H1 (cell line): Measurements from ENCODE around the gene TUBA4B. TPM values are rescaled to one million over a fixed set of nuclear protein-coding genes. Genes with fewer than 3 reads are reported as not detected.

Source experiments
- CTCF ChIA-PET: fragments of 300-600 bp; sonication (Branson Sonifier 250); formaldehyde crosslinking; loops from one replicate; lab custom pipeline; 2021; ENCODE audit not compliant: partially characterized antibody; lab: Charles Lee
- POLR2A ChIA-PET: fragments of 300-600 bp; sonication (Branson Sonifier 250); formaldehyde crosslinking; loops from one replicate; lab custom pipeline; 2021; ENCODE audit warnings: inconsistent platforms; ENCODE audit not compliant: partially characterized antibody; lab: Charles Lee
- DNase-seq, 2 experiments: peaks; one replicate each; pipeline versions ENCODE4 v3.0.0 to v3.0.0-alpha.2; 2010 to 2022; ENCODE audit warnings: low spot score in 2 of 2, low read depth in 1 of 2, mixed read lengths in 1 of 2
- FAIRE-seq: peaks from 2 replicates; lab custom pipeline; 2011; peaks lifted over from hg19 to GRCh38; lab: Jason Lieb, UNC
- H2AFZ ChIP-seq: 2 replicates; pipeline ENCODE4 v1.8.1; 2012; ENCODE audit warnings: low read length, inconsistent platforms
- H2AK5ac ChIP-seq: 2 replicates; pipeline ENCODE4 v1.6.1; 2013; ENCODE audit warnings: low read depth, low read length
- H2BK120ac ChIP-seq: replicated peaks from 2 replicates; pipeline ENCODE3; 2013; ENCODE audit warnings: low read depth, low read length, inconsistent platforms
- H2BK12ac ChIP-seq: 2 replicates; pipeline ENCODE4 v1.6.1; 2013; ENCODE audit warnings: low read depth, low read length
- H2BK15ac ChIP-seq: 2 replicates; pipeline ENCODE4 v1.6.1; 2013; ENCODE audit warnings: low read length
- H2BK20ac ChIP-seq: 2 replicates; pipeline ENCODE4 v1.6.1; 2013; ENCODE audit warnings: low read length
- H2BK5ac ChIP-seq: 2 replicates; pipeline ENCODE4 v1.6.1; 2013; ENCODE audit warnings: low read depth, low read length
- H3K14ac ChIP-seq: 2 replicates; pipeline ENCODE4 v1.6.1; 2013; ENCODE audit warnings: inconsistent platforms; ENCODE audit not compliant: insufficient read length
- H3K18ac ChIP-seq: 2 replicates; pipeline ENCODE4 v1.6.1; 2013; ENCODE audit warnings: low read length; ENCODE audit errors: extremely low read depth
- H3K23ac ChIP-seq: 2 replicates; pipeline ENCODE4 v1.6.1; 2013; ENCODE audit warnings: inconsistent platforms; ENCODE audit not compliant: insufficient read length
- H3K23me2 ChIP-seq: 2 replicates; pipeline ENCODE4 v1.6.1; 2013; ENCODE audit warnings: low read depth, low read length
- H3K27ac ChIP-seq: 2 replicates; pipeline ENCODE4 v1.6.1; 2011; ENCODE audit warnings: low read depth, low read length, inconsistent platforms
- H3K27me3 ChIP-seq, 4 experiments: replicated peaks in 1 of 4; 1 replicate in 1 of 4; 2 replicates in 3 of 4; pipeline versions ENCODE4 v1.6.1 to v1.8.1; 2011 to 2013; ENCODE audit warnings: low read length in 3 of 4, mild to moderate bottlenecking in 3 of 4, inconsistent platforms in 2 of 4, mixed read lengths in 2 of 4, moderate library complexity in 1 of 4; ENCODE audit not compliant: control insufficient read depth in 3 of 4, insufficient read depth in 3 of 4; ENCODE audit errors: extremely low read depth in 1 of 4
- H3K36me3 ChIP-seq, 4 experiments: 2 replicates each; pipeline versions ENCODE4 v1.6.1 to v1.8.1; 2011 to 2013; ENCODE audit warnings: mild to moderate bottlenecking in 4 of 4, low read length in 3 of 4, moderate library complexity in 2 of 4, control low read depth in 1 of 4, inconsistent platforms in 1 of 4; ENCODE audit not compliant: insufficient read depth in 4 of 4, control insufficient read depth in 2 of 4
- H3K4ac ChIP-seq: replicated peaks from 2 replicates; pipeline ENCODE3; 2013; ENCODE audit warnings: low read length, low read depth, mixed read lengths, inconsistent platforms; ENCODE audit not compliant: insufficient read length
- H3K4me1 ChIP-seq, 4 experiments: replicated peaks in 1 of 4; 1 replicate in 1 of 4; 2 replicates in 3 of 4; pipeline versions ENCODE4 v1.6.1 to v1.8.1; 2011 to 2013; ENCODE audit warnings: low read length in 3 of 4, inconsistent platforms in 2 of 4, mixed read lengths in 1 of 4; ENCODE audit not compliant: insufficient read depth in 4 of 4, control insufficient read depth in 3 of 4
- H3K4me2 ChIP-seq, 2 experiments: 2 replicates each; pipeline versions ENCODE4 v1.6.1 to v1.8.1; 2011 to 2013; ENCODE audit warnings: low read depth in 2 of 2, low read length in 2 of 2, control low read depth in 1 of 2, inconsistent platforms in 1 of 2, mild to moderate bottlenecking in 1 of 2; ENCODE audit not compliant: insufficient read depth in 1 of 2
- H3K4me3 ChIP-seq, 4 experiments: fragments of 200-600, 300-600 bp in 1 of 4; sonication (generic), shearing (Covaris generic), sonication (Bioruptor Twin) in 1 of 4; 2 replicates each; pipeline versions ENCODE4 v1.5.1 to v1.8.1; 2011 to 2016; ENCODE audit warnings: low read length in 4 of 4, low read depth in 3 of 4, control low read depth in 2 of 4, inconsistent platforms in 2 of 4, mild to moderate bottlenecking in 2 of 4, mixed read lengths in 1 of 4, moderate library complexity in 1 of 4; ENCODE audit not compliant: insufficient read depth in 2 of 4; ENCODE audit errors: extremely low read depth in 1 of 4
- H3K56ac ChIP-seq: replicated peaks from 2 replicates; pipeline ENCODE3; 2013; ENCODE audit warnings: low read depth, mild to moderate bottlenecking, mixed read lengths, low read length, inconsistent platforms; ENCODE audit not compliant: insufficient read length
- H3K79me1 ChIP-seq: 2 replicates; pipeline ENCODE4 v1.6.1; 2013; ENCODE audit warnings: low read depth, low read length, control low read depth
- H3K79me2 ChIP-seq, 2 experiments: 2 replicates each; pipeline versions ENCODE4 v1.6.1 to v1.8.1; 2012 to 2013; ENCODE audit warnings: low read length in 2 of 2, mild to moderate bottlenecking in 2 of 2, inconsistent platforms in 1 of 2; ENCODE audit not compliant: insufficient read depth in 2 of 2, control insufficient read depth in 1 of 2
- H3K9ac ChIP-seq, 4 experiments: replicated peaks in 1 of 4; 1 replicate in 1 of 4; 2 replicates in 3 of 4; pipeline versions ENCODE4 v1.6.1 to v1.8.1; 2011 to 2013; ENCODE audit warnings: low read depth in 3 of 4, low read length in 3 of 4, control low read depth in 2 of 4, mild to moderate bottlenecking in 2 of 4, moderate library complexity in 2 of 4, inconsistent platforms in 1 of 4; ENCODE audit errors: extremely low read depth in 1 of 4
- H3K9me3 ChIP-seq, 2 experiments: 2 replicates each; pipeline versions ENCODE4 v1.6.1 to v1.8.1; 2012 to 2013; ENCODE audit warnings: mild to moderate bottlenecking in 2 of 2, moderate library complexity in 2 of 2, control low read depth in 1 of 2, inconsistent platforms in 1 of 2, low read depth in 1 of 2, low read length in 1 of 2, mixed read lengths in 1 of 2; ENCODE audit not compliant: insufficient read depth in 2 of 2
- H4K20me1 ChIP-seq, 2 experiments: replicated peaks in 1 of 2; 2 replicates each; pipeline versions ENCODE3 to v1.8.1; 2011 to 2013; ENCODE audit warnings: inconsistent platforms in 2 of 2, low read length in 2 of 2, mild to moderate bottlenecking in 1 of 2; ENCODE audit not compliant: insufficient read depth in 2 of 2, control insufficient read depth in 1 of 2
- H4K5ac ChIP-seq: 2 replicates; pipeline ENCODE4 v1.6.1; 2013; ENCODE audit warnings: low read length, low read depth, mixed read lengths, inconsistent platforms; ENCODE audit not compliant: insufficient read length
- H4K8ac ChIP-seq: 2 replicates; pipeline ENCODE4 v1.8.0; 2013; ENCODE audit warnings: mild to moderate bottlenecking, moderate library complexity, low read length, inconsistent platforms; ENCODE audit not compliant: insufficient read depth; ENCODE audit errors: extremely low read depth
- H4K91ac ChIP-seq: replicated peaks from 2 replicates; pipeline ENCODE3; 2013; ENCODE audit warnings: low read length, mixed read lengths, inconsistent platforms; ENCODE audit not compliant: insufficient read length
- CTCF ChIP-seq, 3 experiments: IDR thresholded peaks; 1 replicate in 2 of 3; 2 replicates in 1 of 3; pipeline versions ENCODE4 v1.5.1 to v1.6.1; 2011; ENCODE audit warnings: low read length in 3 of 3, mild to moderate bottlenecking in 3 of 3, inconsistent platforms in 2 of 3, low read depth in 1 of 3, moderate library complexity in 1 of 3; ENCODE audit not compliant: insufficient read depth in 1 of 3; ENCODE audit errors: control extremely low read depth in 1 of 3
- KDM4A ChIP-seq: IDR thresholded peaks from one replicate; pipeline ENCODE4 v1.7.1; 2012; ENCODE audit warnings: low read depth, mild to moderate bottlenecking, moderate library complexity, low read length, inconsistent platforms; ENCODE audit not compliant: severe bottlenecking
- MAX ChIP-seq: IDR thresholded peaks from 2 replicates; pipeline ENCODE4 v1.6.1; 2012; ENCODE audit warnings: inconsistent platforms
- POU5F1 ChIP-seq: IDR thresholded peaks from 2 replicates; pipeline ENCODE4 v1.6.1; 2011; ENCODE audit warnings: low read depth, mild to moderate bottlenecking, low read length, moderate library complexity
- RAD21 ChIP-seq, 2 experiments: IDR thresholded peaks in 1 of 2; conservative IDR thresholded peaks in 1 of 2; 2 replicates each; pipeline ENCODE4 v1.6.1; 2011; ENCODE audit warnings: low read depth in 2 of 2, low read length in 2 of 2, improper control_type of control experiment in 1 of 2, inconsistent platforms in 1 of 2, mild to moderate bottlenecking in 1 of 2, moderate library complexity in 1 of 2
- TAF7 ChIP-seq: optimal IDR thresholded peaks from 2 replicates; pipeline ENCODE3; 2011; ENCODE audit warnings: low read depth, mild to moderate bottlenecking, inconsistent platforms, low read length, moderate library complexity, borderline replicate concordance
- YY1 ChIP-seq: IDR thresholded peaks from 2 replicates; pipeline ENCODE4 v1.6.1; 2011; ENCODE audit warnings: low read depth, mild to moderate bottlenecking, low read length
- WGBS, 2 experiments: shearing (Covaris generic) in 1 of 2; methylation state at CpG; one replicate each; pipeline versions ENCODE4 v1.1.6 to v1.1.7; 2013 to 2015; ENCODE audit warnings: low lambda C conversion rate in 2 of 2, mixed read lengths in 2 of 2, inconsistent platforms in 1 of 2, low coverage in 1 of 2, missing lambda C conversion rate in 1 of 2; ENCODE audit not compliant: insufficient replicate concordance in 2 of 2, insufficient coverage in 1 of 2, insufficient read length in 1 of 2; ENCODE audit errors: extremely low coverage in 1 of 2, missing lambda C conversion rate in 1 of 2; 5-methylcytosine and 5-hydroxymethylcytosine counted together
- polyA plus RNA-seq, 7 experiments: library from polyadenylated mRNA; depleted of rRNA in 3 of 7; stranded (reverse) in 5 of 7; unstranded in 2 of 7; fragments of >200 nt in 5 of 7; fragments of 200-250 nt in 2 of 7; gene quantifications; 1 replicate in 5 of 7; 2 replicates in 1 of 7; 4 replicates in 1 of 7; pipeline versions ENCODE4 v1.2.1 to v1.2.3, GENCODE V29; 2011 to 2013; ENCODE audit warnings: missing spikeins in 2 of 7, mixed read lengths in 2 of 7
- total RNA-seq: library from RNA; stranded (reverse); fragmentation: NEBNext Ultra II Directional; extraction: Animal tissue kit (Norgen Biotek cat#: 25700); gene quantifications from 2 replicates; pipeline ENCODE4 v1.2.1, GENCODE V29; 2021

TUBA4B gene
- total and polyA plus RNA-seq, 2 of the 8 experiments (the other 6 are each of a cell fraction or from before 2014, with no cell fraction given), result 0.08 to 0.24 TPM

- FAIRE-seq (peak; percentile 75), DNase-seq (peak in 1 of 2 experiments; percentile 99)
- Histone ChIP-seq H3K36me3 (no peaks in the 10 kb centered on the region), H4K20me1 (no peaks in the 10 kb centered on the region), H2BK15ac (peak overlapping the region; percentile 5; the same call in 1 of the 2 replicates), H3K27ac (no peak overlapping the region), H2AFZ (peak overlapping the region; percentile 100), H2BK5ac (no peak overlapping the region), H2AK5ac (no peak overlapping the region), H4K91ac (no peak overlapping the region), H3K79me2 (no peaks in the 10 kb centered on the region), H3K14ac (no peak overlapping the region), H2BK20ac (peak overlapping the region; percentile 6; the same call in 1 of the 2 replicates), H2BK120ac (no peak overlapping the region), H3K23ac (no peak overlapping the region), H2BK12ac (no peak overlapping the region), H3K79me1 (no peaks in the 10 kb centered on the region; the same call in 1 of the 2 replicates), H3K18ac (peak overlapping the region; percentile 26; the same call in 1 of the 2 replicates), H4K8ac (peak overlapping the region; percentile 4; the same call in 1 of the 2 replicates), H3K4me2 (peak overlapping the region in 1 of 2 experiments; percentile 56; a peak in 3 of 4 replicates), H3K4me1 (peaks cover 0 to 8% (median 3%) of the 10 kb centered on the region in 4 experiments; a peak in 4 of 7 replicates), H3K9me3 (no peaks in the 10 kb centered on the region), H3K4ac (no peak overlapping the region), H3K4me3 (peak overlapping the region in 3 of 4 experiments; percentile 3 to 36 (median 7); a peak in 4 of 8 replicates), H3K23me2 (peaks cover 4% of the 10 kb centered on the region; the same call in 1 of the 2 replicates), H3K56ac (no peak overlapping the region), H3K9ac (no peak overlapping the region), H3K27me3 (peaks cover 0 to 31% (median 17%) of the 10 kb centered on the region in 4 experiments; a peak in 6 of 7 replicates), H4K5ac (no peak overlapping the region)
- ChIA-PET CTCF (interaction anchor here (0.6 to 13.4 kb wide), 45 partner anchors 7 to 319 kb away, joined by 3 to 118 read pairs (median 4); partner anchors contain the start of genes DNAJB2, GLB1L, PTPRN and SLC23A3), POLR2A (interaction anchor here (1.0 to 3.7 kb wide), 4 partner anchors 11 to 80 kb away, joined by 3 to 19 read pairs (median 5); partner anchors contain the start of genes ABCB6, GLB1L and STK16)
- TF ChIP-seq RAD21 (IDR thresholded peaks at IDR 0.05 in 1 of 2, conservative IDR thresholded peaks at IDR 0.05 in 1 of 2; ENCODE audit: low read depth in 2 of 2, low read length in 2 of 2), result peak; percentile 72 to 77
- no peak for TF ChIP-seq YY1
- peak; percentile 15 for TF ChIP-seq TAF7
- TF ChIP-seq KDM4A, result peak; percentile 15
- peak in 2 of 3 experiments; percentile 90 to 97; a peak in 3 of 4 replicates for TF ChIP-seq CTCF (IDR thresholded peaks at IDR 0.05; ENCODE audit: control extremely low read depth in 1 of 3, insufficient read depth in 1 of 3, low read depth in 1 of 3, low read length in 3 of 3)
- TF ChIP-seq POU5F1, result no peak
- peak; percentile 54 for TF ChIP-seq MAX
- WGBS, 2 experiments, result 54% methylated on average over 9 of the region's 15 CpGs; no CpG with 5 or more reads in 1 of the 2 experiments
Observed at GRCh38 chr2:219298759-219299371, 45.8 kb downstream of the TUBA4B start.
